Neural cell (in vitro differentiated cells): ENCODE results near the gene DIP2C. TPM values are rescaled to one million over a fixed set of nuclear protein-coding genes. Genes with fewer than 3 reads are reported as not detected.

ENCODE experiments used
- H2AFZ ChIP-seq: fragments of 200-600, 300-800 bp; sonication (generic), shearing (Covaris generic); 2 replicates; pipeline ENCODE4 v1.6.0; 2014; ENCODE audit warnings: low read depth, mild to moderate bottlenecking, antibody characterized with exemption, low read length, moderate library complexity
- H3F3A ChIP-seq: fragments of 200-600 bp; shearing (Covaris generic); 2 replicates; pipeline ENCODE4 v1.6.1; 2016; ENCODE audit warnings: mild to moderate bottlenecking, moderate library complexity, mixed read lengths, antibody characterized with exemption, low read length; ENCODE audit not compliant: insufficient read depth, poor library complexity, severe bottlenecking
- H3K27ac ChIP-seq: fragments of 200-600, 300-800 bp; sonication (generic), shearing (Covaris generic); 2 replicates; pipeline ENCODE4 v1.5.1; 2014; ENCODE audit warnings: mild to moderate bottlenecking, low read length, moderate library complexity
- H3K27me3 ChIP-seq: fragments of 300-800, 200-600 bp; sonication (generic), shearing (Covaris generic); 2 replicates; pipeline ENCODE4 v1.6.0; 2014; ENCODE audit warnings: mild to moderate bottlenecking, low read depth, low read length, moderate library complexity; ENCODE audit not compliant: insufficient read depth
- H3K36me3 ChIP-seq: fragments of 300-800, 200-600 bp; sonication (generic), shearing (Covaris generic); 2 replicates; pipeline ENCODE4 v1.5.1; 2014; ENCODE audit warnings: mild to moderate bottlenecking, antibody characterized with exemption, low read length, moderate library complexity; ENCODE audit not compliant: insufficient read depth
- H3K4me2 ChIP-seq: fragments of 300-800, 200-600 bp; sonication (generic), shearing (Covaris generic); 2 replicates; pipeline ENCODE4 v1.6.0; 2014; ENCODE audit warnings: mild to moderate bottlenecking, low read length
- H3K4me3 ChIP-seq: fragments of 300-800, 200-600 bp; sonication (generic), shearing (Covaris generic); 2 replicates; pipeline ENCODE4 v1.5.1; 2014; ENCODE audit warnings: mild to moderate bottlenecking, low read length, moderate library complexity
- H3K79me2 ChIP-seq: fragments of 200-600 bp; shearing (Covaris generic); replicated peaks from 2 replicates; pipeline ENCODE4 v1.6.0; 2014; ENCODE audit warnings: mild to moderate bottlenecking, low read length, moderate library complexity; ENCODE audit not compliant: insufficient read depth
- H3K9ac ChIP-seq: fragments of 300-800, 200-600 bp; sonication (generic), shearing (Covaris generic); 2 replicates; pipeline ENCODE4 v1.6.1; 2016; ENCODE audit warnings: mild to moderate bottlenecking, low read length, mixed read lengths
- H3K9me2 ChIP-seq: fragments of 200-600 bp; shearing (Covaris generic); 2 replicates; pipeline ENCODE4 v1.6.1; 2016; ENCODE audit warnings: mild to moderate bottlenecking, low read length, mixed read lengths; ENCODE audit not compliant: insufficient read depth
- H3K9me3 ChIP-seq: fragments of 200-600, 300-800 bp; sonication (generic), shearing (Covaris generic); 2 replicates; pipeline ENCODE4 v1.6.1; 2016; ENCODE audit warnings: mild to moderate bottlenecking, mixed run types, low read length, moderate library complexity, mixed read lengths
- H4K20me1 ChIP-seq: fragments of 200-600 bp; shearing (Covaris generic); 2 replicates; pipeline ENCODE4 v1.6.1; 2016; ENCODE audit warnings: mild to moderate bottlenecking, mixed run types; ENCODE audit not compliant: insufficient read depth
- CTCF ChIP-seq: fragments of 450-650 bp; IDR thresholded peaks from 2 replicates; pipeline ENCODE4 v1.5.1; 2014; ENCODE audit warnings: antibody characterized with exemption, mild to moderate bottlenecking, moderate library complexity; ENCODE audit not compliant: poor library complexity, severe bottlenecking
- EP300 ChIP-seq: fragments of 450-650 bp; conservative IDR thresholded peaks from 2 replicates; pipeline ENCODE4 v1.6.1; 2014; ENCODE audit warnings: antibody characterized with exemption, mild to moderate bottlenecking, moderate library complexity; ENCODE audit not compliant: poor library complexity, severe bottlenecking
- EZH2 ChIP-seq: fragments of 200-600, 300-800 bp; shearing (Covaris generic), sonication (generic); IDR thresholded peaks from 2 replicates; pipeline ENCODE4 v1.6.1; 2014; ENCODE audit warnings: antibody characterized with exemption, low read length, borderline replicate concordance, mild to moderate bottlenecking; ENCODE audit not compliant: insufficient read depth, poor library complexity, severe bottlenecking
- MXI1 ChIP-seq: fragments of 450-650 bp; conservative IDR thresholded peaks from 2 replicates; pipeline ENCODE4 v1.6.1; 2014; ENCODE audit warnings: antibody characterized with exemption, mild to moderate bottlenecking; ENCODE audit not compliant: poor library complexity, severe bottlenecking
- POLR2AphosphoS5 ChIP-seq: IDR thresholded peaks from 2 replicates; pipeline ENCODE4 v1.6.1; 2012
- RAD21 ChIP-seq: fragments of 450-650 bp; conservative IDR thresholded peaks from 2 replicates; pipeline ENCODE4 v1.6.1; 2014; ENCODE audit warnings: antibody characterized with exemption, mild to moderate bottlenecking, moderate library complexity
- REST ChIP-seq: IDR thresholded peaks from 2 replicates; pipeline ENCODE4 v1.6.1; 2012; ENCODE audit warnings: borderline replicate concordance
- SMC3 ChIP-seq: fragments of 450-650 bp; conservative IDR thresholded peaks from 2 replicates; pipeline ENCODE4 v1.6.1; 2014; ENCODE audit warnings: antibody characterized with exemption, mild to moderate bottlenecking, moderate library complexity; ENCODE audit not compliant: poor library complexity
- TAF1 ChIP-seq: IDR thresholded peaks from 2 replicates; pipeline ENCODE4 v1.6.1; 2012; ENCODE audit warnings: low read depth
- polyA plus RNA-seq: library from polyadenylated mRNA; depleted of rRNA; stranded (reverse); fragments of >200 nt; gene quantifications from 2 replicates; pipeline ENCODE4 v1.2.3, GENCODE V29; 2014

The DIP2C gene
- polyA plus RNA-seq, 1 donor from 2014 or later = 24.1 TPM

- no peaks in the 10 kb centered on the region for H3K9me2 ChIP-seq
- H2AFZ ChIP-seq = no peak overlapping the region
- no peak for TF ChIP-seq EZH2
- TF ChIP-seq EP300 = no peak
- no peak for TF ChIP-seq CTCF
- TF ChIP-seq MXI1 = no peak
- TF ChIP-seq RAD21 = no peak
- TF ChIP-seq SMC3 = no peak
- no peak for TF ChIP-seq POLR2AphosphoS5
- TF ChIP-seq TAF1 = no peak
- no peak for TF ChIP-seq REST
- peak overlapping the region; percentile 52 for H3K27ac ChIP-seq
- no peak overlapping the region for H3K4me3 ChIP-seq
- H3K9ac ChIP-seq = no peak overlapping the region
- no peaks in the 10 kb centered on the region for H3K36me3 ChIP-seq
- no peaks in the 10 kb centered on the region for H3K27me3 ChIP-seq
- peaks cover 89% of the 10 kb centered on the region for H3K79me2 ChIP-seq
- no peaks in the 10 kb centered on the region for H4K20me1 ChIP-seq
- no peaks in the 10 kb centered on the region for H3K9me3 ChIP-seq
- H3K4me2 ChIP-seq = no peak overlapping the region
- no peaks in the 10 kb centered on the region for H3F3A ChIP-seq
Measured at GRCh38 chr10:504806-505205, 184.7 kb downstream of the DIP2C start.

- TF ChIP-seq EP300 = no peak
- no peak for TF ChIP-seq EZH2
- TF ChIP-seq POLR2AphosphoS5 = peak; percentile 20
- peak overlapping the region; percentile 42 for H3K4me3 ChIP-seq
- H2AFZ ChIP-seq = no peak overlapping the region
- H3K27ac ChIP-seq = peak overlapping the region; percentile 52
- no peak overlapping the region for H3K4me2 ChIP-seq
- H3K9ac ChIP-seq = no peak overlapping the region
- H3F3A ChIP-seq = no peaks in the 10 kb centered on the region
- no peaks in the 10 kb centered on the region for H4K20me1 ChIP-seq
- H3K9me3 ChIP-seq = no peaks in the 10 kb centered on the region
- no peaks in the 10 kb centered on the region for H3K27me3 ChIP-seq
- H3K36me3 ChIP-seq = no peaks in the 10 kb centered on the region
- H3K79me2 ChIP-seq = peaks cover 90% of the 10 kb centered on the region
- no peaks in the 10 kb centered on the region for H3K9me2 ChIP-seq
Measured at GRCh38 chr10:504121-504611, 185.3 kb downstream of the DIP2C start.
